AG04450 (cell line): ENCODE measurements around the gene ERBIN. TPM values are rescaled to one million over a fixed set of nuclear protein-coding genes. Genes with fewer than 3 reads are reported as not detected.

Experiments used
- polyA plus RNA-seq: library from polyadenylated mRNA; depleted of rRNA; stranded (reverse); fragments of >200 nt; gene quantifications from 2 replicates; pipeline ENCODE4 v1.2.3, GENCODE V29; 2011; rRNA removed
- small RNA-seq: library from RNA; depleted of rRNA; stranded (forward); fragments of <200 nt; gene quantifications from one replicate; pipeline ENCODE3, GENCODE V24; 2012; ENCODE audit warnings: low read depth; ENCODE audit not compliant: insufficient read length

ERBIN gene
- polyA plus RNA-seq, 1 experiment, result 64.8 TPM

Small RNA genes lying within 50 kb of the gene (small RNA-seq; reads per million reads assigned to genes)
- not detected for gene RF00598

Other genes with a start within 250 kb of the ERBIN start
- gene SGTB, start 204.5 kb upstream of the ERBIN start, polyA plus RNA-seq, result 11.2 and 15.2 TPM in 2 replicates
- gene NLN, start 204.4 kb upstream of the ERBIN start, polyA plus RNA-seq, result 24.2 and 28.8 TPM in 2 replicates
- 42.7 and 58.8 TPM in 2 replicates for gene SREK1, start 217.7 kb downstream of the ERBIN start, polyA plus RNA-seq